H9 (cell line): ENCODE data around the gene LEPROT. TPM values are rescaled to one million over a fixed set of nuclear protein-coding genes. Genes with fewer than 3 reads are reported as not detected.

ENCODE experiments used
- DNase-seq: peaks from one replicate; pipeline ENCODE4 v3.0.0-alpha.2; 2017
- H2AFZ ChIP-seq: one replicate; pipeline ENCODE4 v1.6.1; 2013; ENCODE audit warnings: mild to moderate bottlenecking, low read length, control low read depth, moderate library complexity
- H2AK5ac ChIP-seq: 2 replicates; pipeline ENCODE4 v1.6.1; 2013; ENCODE audit warnings: low read length, control low read depth, mixed read lengths; ENCODE audit not compliant: insufficient read length
- H2BK120ac ChIP-seq: one replicate; pipeline ENCODE4 v1.6.1; 2013; ENCODE audit warnings: low read depth, mild to moderate bottlenecking, low read length, control low read depth, inconsistent platforms; ENCODE audit not compliant: poor library complexity, severe bottlenecking
- H2BK12ac ChIP-seq: 2 replicates; pipeline ENCODE4 v1.6.1; 2013; ENCODE audit warnings: low read length, control low read depth, mixed read lengths, low read depth; ENCODE audit not compliant: insufficient read length
- H2BK15ac ChIP-seq: 2 replicates; pipeline ENCODE4 v1.6.1; 2013; ENCODE audit warnings: low read depth, low read length, control low read depth
- H2BK20ac ChIP-seq: one replicate; pipeline ENCODE4 v1.6.1; 2013; ENCODE audit warnings: low read depth, mild to moderate bottlenecking, low read length, control low read depth, inconsistent platforms; ENCODE audit not compliant: poor library complexity, severe bottlenecking
- H2BK5ac ChIP-seq: 2 replicates; pipeline ENCODE4 v1.6.1; 2013; ENCODE audit warnings: low read length, control low read depth, mixed read lengths; ENCODE audit not compliant: insufficient read length
- H3K14ac ChIP-seq: 2 replicates; pipeline ENCODE4 v1.6.1; 2013; ENCODE audit warnings: low read length, control low read depth; ENCODE audit not compliant: insufficient read depth
- H3K18ac ChIP-seq: 2 replicates; pipeline ENCODE4 v1.6.1; 2013; ENCODE audit warnings: low read depth, mild to moderate bottlenecking, mixed read lengths, low read length, control low read depth; ENCODE audit not compliant: insufficient read length
- H3K23ac ChIP-seq: 2 replicates; pipeline ENCODE4 v1.6.1; 2013; ENCODE audit warnings: low read length, control low read depth, mixed read lengths, low read depth; ENCODE audit not compliant: insufficient read length
- H3K23me2 ChIP-seq: 2 replicates; pipeline ENCODE4 v1.6.1; 2013; ENCODE audit warnings: low read depth, mild to moderate bottlenecking, mixed read lengths, low read length, control low read depth; ENCODE audit not compliant: insufficient read length, poor library complexity, severe bottlenecking
- H3K27ac ChIP-seq: 2 replicates; pipeline ENCODE4 v1.5.1; 2013; ENCODE audit warnings: low read length, control low read depth, mixed read lengths, low read depth; ENCODE audit not compliant: insufficient read length
- H3K27me3 ChIP-seq: 2 replicates; pipeline ENCODE4 v1.6.1; 2013; ENCODE audit warnings: low read length, control low read depth, inconsistent platforms; ENCODE audit not compliant: insufficient read depth
- H3K4ac ChIP-seq: 2 replicates; pipeline ENCODE4 v1.6.1; 2013; ENCODE audit warnings: low read depth, mild to moderate bottlenecking, control low read depth, inconsistent platforms, low read length, moderate library complexity
- H3K4me1 ChIP-seq: 2 replicates; pipeline ENCODE4 v1.6.1; 2013; ENCODE audit warnings: low read length, control low read depth, inconsistent platforms; ENCODE audit not compliant: insufficient read depth
- H3K4me2 ChIP-seq: 2 replicates; pipeline ENCODE4 v1.6.1; 2013; ENCODE audit warnings: low read length, control low read depth, mixed read lengths; ENCODE audit not compliant: insufficient read length, insufficient read depth
- H3K56ac ChIP-seq: 2 replicates; pipeline ENCODE4 v1.6.1; 2013; ENCODE audit warnings: low read depth, mild to moderate bottlenecking, mixed read lengths, low read length, control low read depth; ENCODE audit not compliant: insufficient read length
- H3K79me1 ChIP-seq: 2 replicates; pipeline ENCODE4 v1.6.1; 2013; ENCODE audit warnings: low read depth, mild to moderate bottlenecking, moderate library complexity, low read length, control low read depth, inconsistent platforms; ENCODE audit not compliant: insufficient read depth, poor library complexity, severe bottlenecking
- H3K79me2 ChIP-seq: 2 replicates; pipeline ENCODE4 v1.6.1; 2013; ENCODE audit warnings: low read length, control low read depth, inconsistent platforms; ENCODE audit not compliant: insufficient read depth
- H3K9ac ChIP-seq: 2 replicates; pipeline ENCODE4 v1.6.1; 2013; ENCODE audit warnings: low read length, control low read depth, mixed read lengths; ENCODE audit not compliant: insufficient read length; ENCODE audit errors: extremely low read depth
- H3K9me3 ChIP-seq: one replicate; pipeline ENCODE4 v1.6.1; 2013; ENCODE audit warnings: low read depth, low read length, inconsistent platforms; ENCODE audit not compliant: control insufficient read depth
- H3T11ph ChIP-seq: one replicate; pipeline ENCODE4 v1.6.1; 2013; ENCODE audit warnings: mild to moderate bottlenecking, low read length, control low read depth, inconsistent platforms
- H4K20me1 ChIP-seq: one replicate; pipeline ENCODE4 v1.6.1; 2013; ENCODE audit not compliant: control insufficient read depth, insufficient read length, insufficient read depth
- H4K5ac ChIP-seq: 2 replicates; pipeline ENCODE4 v1.6.1; 2013; ENCODE audit warnings: low read depth, mild to moderate bottlenecking, mixed read lengths, low read length, control low read depth; ENCODE audit not compliant: insufficient read length
- H4K8ac ChIP-seq: replicated peaks from 2 replicates; pipeline ENCODE4 v1.6.1; 2013; ENCODE audit warnings: low read length, control low read depth, mixed read lengths, low read depth; ENCODE audit not compliant: insufficient read length
- H4K91ac ChIP-seq: 2 replicates; pipeline ENCODE4 v1.6.1; 2013; ENCODE audit warnings: low read depth, mild to moderate bottlenecking, moderate library complexity, mixed read lengths, low read length, control low read depth; ENCODE audit not compliant: insufficient read length
- H3K27ac Mint-ChIP-seq, 3 experiments: 2 replicates in 2 of 3; 3 replicates in 1 of 3; pipeline ENCODE4 v1.8.0; 2020 to 2021; ENCODE audit warnings: mixed read lengths in 3 of 3, mild to moderate bottlenecking in 1 of 3, moderate library complexity in 1 of 3
- H3K27me3 Mint-ChIP-seq: 2 replicates; pipeline ENCODE4 v1.8.0; 2021; ENCODE audit warnings: low read depth, mild to moderate bottlenecking, moderate library complexity, mixed read lengths
- H3K36me3 Mint-ChIP-seq, 3 experiments: 2 replicates in 2 of 3; 3 replicates in 1 of 3; pipeline ENCODE4 v1.8.0; 2020 to 2021; ENCODE audit warnings: low read depth in 3 of 3, mixed read lengths in 3 of 3; ENCODE audit not compliant: insufficient read depth in 1 of 3
- H3K4me1 Mint-ChIP-seq, 2 experiments: 2 replicates each; pipeline ENCODE4 v1.8.0; 2020; ENCODE audit warnings: mixed read lengths in 2 of 2
- H3K4me3 Mint-ChIP-seq, 2 experiments: 2 replicates in 1 of 2; 3 replicates in 1 of 2; pipeline ENCODE4 v1.8.0; 2020 to 2021; ENCODE audit warnings: mild to moderate bottlenecking in 2 of 2, mixed read lengths in 2 of 2, moderate library complexity in 1 of 2
- H3K9me3 Mint-ChIP-seq, 2 experiments: 2 replicates in 1 of 2; 3 replicates in 1 of 2; pipeline ENCODE4 v1.8.0; 2020; ENCODE audit warnings: mild to moderate bottlenecking in 2 of 2, mixed read lengths in 2 of 2, moderate library complexity in 1 of 2
- WGBS: extraction: QIAGEN DNeasy Blood & Tissue Kit; methylation state at CpG from one replicate; pipeline ENCODE4 v1.1.7; 2013; ENCODE audit warnings: missing lambda C conversion rate, low lambda C conversion rate, mixed read lengths; ENCODE audit not compliant: insufficient read length; ENCODE audit errors: extremely low coverage; 5-methylcytosine and 5-hydroxymethylcytosine counted together
- total RNA-seq: library from RNA; stranded (reverse); gene quantifications from 2 replicates; pipeline ENCODE4 v1.2.1, GENCODE V29; 2021
- TF ChIP-seq, protein P1 (sequence below): fragments of 200-600 bp; sonication (generic); conservative IDR thresholded peaks from 3 replicates; pipeline ENCODE4 v1.8.0; 2021; ENCODE audit warnings: antibody characterized with exemption, mild to moderate bottlenecking

Gene LEPROT
- total RNA-seq, 1 experiment from 2014 or later, result 32.6 TPM

DNA sequence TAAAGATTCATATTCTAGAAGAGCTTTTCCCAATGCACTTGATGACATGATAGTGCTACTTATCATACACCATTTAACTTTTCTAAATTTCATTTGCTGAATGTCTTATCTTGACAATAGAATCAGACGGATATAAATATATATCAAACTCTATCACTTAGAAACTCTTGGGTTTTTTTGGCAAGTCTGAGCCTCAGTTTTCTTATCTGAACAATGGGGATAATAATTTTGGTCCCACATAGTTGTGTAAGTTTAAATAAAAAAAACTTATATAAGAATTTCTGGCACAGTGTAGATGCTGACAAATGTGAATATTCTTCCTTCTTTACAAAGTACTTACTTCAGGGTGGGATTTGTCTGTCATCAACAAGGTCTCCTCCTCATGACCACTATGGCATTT, 21.5 kb upstream of the LEPROT start:
- H3K27ac ChIP-seq, result no peak overlapping the region
- H2BK20ac ChIP-seq, result no peak overlapping the region
- H3K14ac ChIP-seq, result no peak overlapping the region
- Mint-ChIP-seq H3K4me3 (no peak overlapping the region), H3K4me1 (peaks cover 4 to 5% of the 10 kb centered on the region in 2 experiments), H3K36me3 (no peaks in the 10 kb centered on the region; a peak in 1 of 7 replicates), H3K27me3 (no peaks in the 10 kb centered on the region), H3K27ac (no peak overlapping the region), H3K9me3 (no peaks in the 10 kb centered on the region)
- H3K9ac ChIP-seq, result no peak overlapping the region
- no peak for DNase-seq
- no peak overlapping the region for H2BK5ac ChIP-seq
- H3K27me3 ChIP-seq, result no peaks in the 10 kb centered on the region
- H3K18ac ChIP-seq, result no peak overlapping the region
- H3K4me2 ChIP-seq, result no peak overlapping the region
- H4K8ac ChIP-seq, result no peak overlapping the region
- no peak overlapping the region for H2AK5ac ChIP-seq
- no peak overlapping the region for H3K23ac ChIP-seq
- no peaks in the 10 kb centered on the region for H3K79me1 ChIP-seq
- no peaks in the 10 kb centered on the region for H3K79me2 ChIP-seq
- no peak overlapping the region for H2BK12ac ChIP-seq
- no peak overlapping the region for H3T11ph ChIP-seq
- no peak overlapping the region for H4K91ac ChIP-seq
- H3K23me2 ChIP-seq, result no peaks in the 10 kb centered on the region
- no peaks in the 10 kb centered on the region for H4K20me1 ChIP-seq
- H2AFZ ChIP-seq, result no peak overlapping the region
- no CpG with 5 or more reads among the region's 1 CpG for WGBS
- H3K56ac ChIP-seq, result no peak overlapping the region
- no peaks in the 10 kb centered on the region for H3K9me3 ChIP-seq
- H3K4me1 ChIP-seq, result no peaks in the 10 kb centered on the region
- H2BK15ac ChIP-seq, result no peak overlapping the region
- H3K4ac ChIP-seq, result no peak overlapping the region
- H4K5ac ChIP-seq, result no peak overlapping the region
- TF ChIP-seq, protein P1, sequence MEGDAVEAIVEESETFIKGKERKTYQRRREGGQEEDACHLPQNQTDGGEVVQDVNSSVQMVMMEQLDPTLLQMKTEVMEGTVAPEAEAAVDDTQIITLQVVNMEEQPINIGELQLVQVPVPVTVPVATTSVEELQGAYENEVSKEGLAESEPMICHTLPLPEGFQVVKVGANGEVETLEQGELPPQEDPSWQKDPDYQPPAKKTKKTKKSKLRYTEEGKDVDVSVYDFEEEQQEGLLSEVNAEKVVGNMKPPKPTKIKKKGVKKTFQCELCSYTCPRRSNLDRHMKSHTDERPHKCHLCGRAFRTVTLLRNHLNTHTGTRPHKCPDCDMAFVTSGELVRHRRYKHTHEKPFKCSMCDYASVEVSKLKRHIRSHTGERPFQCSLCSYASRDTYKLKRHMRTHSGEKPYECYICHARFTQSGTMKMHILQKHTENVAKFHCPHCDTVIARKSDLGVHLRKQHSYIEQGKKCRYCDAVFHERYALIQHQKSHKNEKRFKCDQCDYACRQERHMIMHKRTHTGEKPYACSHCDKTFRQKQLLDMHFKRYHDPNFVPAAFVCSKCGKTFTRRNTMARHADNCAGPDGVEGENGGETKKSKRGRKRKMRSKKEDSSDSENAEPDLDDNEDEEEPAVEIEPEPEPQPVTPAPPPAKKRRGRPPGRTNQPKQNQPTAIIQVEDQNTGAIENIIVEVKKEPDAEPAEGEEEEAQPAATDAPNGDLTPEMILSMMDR, result no peak
- no peak overlapping the region for H2BK120ac ChIP-seq
